ENCODE data around the gene TERT.

TERT gene

GRCh38 chr5:1266791-1267190 is 28.1 kb downstream of the TERT start:
- no peak for ATAC-seq

GRCh38 chr5:1265461-1266455 is 29.1 kb downstream of the TERT start:
- no peak for ATAC-seq
- TF ChIP-seq ESRRG (CRISPR knock-in tag; IDR thresholded peaks at IDR 0.05), result no peak
- no peak for TF ChIP-seq ZC3H10 (CRISPR knock-in tag; IDR thresholded peaks at IDR 0.05)
- no peak for TF ChIP-seq CSDC2 (CRISPR knock-in tag; IDR thresholded peaks at IDR 0.05)
- no peak for TF ChIP-seq ZFP3 (CRISPR knock-in tag; IDR thresholded peaks at IDR 0.05)
- no peak for TF ChIP-seq OSR1 (CRISPR knock-in tag; IDR thresholded peaks at IDR 0.05)
- no peak for TF ChIP-seq ZNF70 (CRISPR knock-in tag; IDR thresholded peaks at IDR 0.05)
- TF ChIP-seq ZFP30 (CRISPR knock-in tag; IDR thresholded peaks at IDR 0.05), result no peak
- no peak for TF ChIP-seq GLIS3 (CRISPR knock-in tag; IDR thresholded peaks at IDR 0.05)
- no peak for TF ChIP-seq TOX (CRISPR knock-in tag; IDR thresholded peaks at IDR 0.05; ENCODE audit: borderline replicate concordance)
- TF ChIP-seq PATZ1 (CRISPR knock-in tag; IDR thresholded peaks at IDR 0.05; ENCODE audit: borderline replicate concordance), result no peak
- no peak for TF ChIP-seq SNAI2 (CRISPR knock-in tag; IDR thresholded peaks at IDR 0.05)
- TF ChIP-seq CREB5 (CRISPR knock-in tag; IDR thresholded peaks at IDR 0.05; ENCODE audit: low read depth), result no peak
- no peak for TF ChIP-seq BACH2 (CRISPR knock-in tag; IDR thresholded peaks at IDR 0.05; ENCODE audit: borderline replicate concordance)
- TF ChIP-seq TCF4 (CRISPR knock-in tag; IDR thresholded peaks at IDR 0.05; ENCODE audit: borderline replicate concordance), result no peak
- TF ChIP-seq RARB (CRISPR knock-in tag; IDR thresholded peaks at IDR 0.05), result no peak
- no peak for TF ChIP-seq POU6F1 (CRISPR knock-in tag; IDR thresholded peaks at IDR 0.05; ENCODE audit: borderline replicate concordance, low read depth)
- no peak for TF ChIP-seq CSRNP3 (CRISPR knock-in tag; IDR thresholded peaks at IDR 0.05)
- no peak for TF ChIP-seq ISL1 (CRISPR knock-in tag; IDR thresholded peaks at IDR 0.05)

More at GRCh38 chr5:1266791-1267190, 28.1 kb downstream of the TERT start:
- TF ChIP-seq GLIS3 (CRISPR knock-in tag; IDR thresholded peaks at IDR 0.05), result no peak
- no peak for TF ChIP-seq ZFP3 (CRISPR knock-in tag; IDR thresholded peaks at IDR 0.05)
- no peak for TF ChIP-seq TOX (CRISPR knock-in tag; IDR thresholded peaks at IDR 0.05; ENCODE audit: borderline replicate concordance)
- TF ChIP-seq TSHZ2 (CRISPR knock-in tag; IDR thresholded peaks at IDR 0.05), result no peak
- TF ChIP-seq ISL1 (CRISPR knock-in tag; IDR thresholded peaks at IDR 0.05), result no peak
- no peak for TF ChIP-seq OSR1 (CRISPR knock-in tag; IDR thresholded peaks at IDR 0.05)
- no peak for TF ChIP-seq ZNF565 (CRISPR knock-in tag; conservative IDR thresholded peaks at IDR 0.05; ENCODE audit: low read depth)
- no peak for TF ChIP-seq BACH2 (CRISPR knock-in tag; IDR thresholded peaks at IDR 0.05; ENCODE audit: borderline replicate concordance)
- no peak for TF ChIP-seq SNAI2 (CRISPR knock-in tag; IDR thresholded peaks at IDR 0.05)

Data from SK-N-SH treated with all-trans-retinoic acid at 6 μM for 48 hours (cell line).